ENCODE data around the gene NECAB2.
"Not testable (repeated sequence)": the region's sequence is repeated elsewhere in the genome, so short reads cannot be mapped to it uniquely, and the experiment has no call there.

The NECAB2 gene

DNA sequence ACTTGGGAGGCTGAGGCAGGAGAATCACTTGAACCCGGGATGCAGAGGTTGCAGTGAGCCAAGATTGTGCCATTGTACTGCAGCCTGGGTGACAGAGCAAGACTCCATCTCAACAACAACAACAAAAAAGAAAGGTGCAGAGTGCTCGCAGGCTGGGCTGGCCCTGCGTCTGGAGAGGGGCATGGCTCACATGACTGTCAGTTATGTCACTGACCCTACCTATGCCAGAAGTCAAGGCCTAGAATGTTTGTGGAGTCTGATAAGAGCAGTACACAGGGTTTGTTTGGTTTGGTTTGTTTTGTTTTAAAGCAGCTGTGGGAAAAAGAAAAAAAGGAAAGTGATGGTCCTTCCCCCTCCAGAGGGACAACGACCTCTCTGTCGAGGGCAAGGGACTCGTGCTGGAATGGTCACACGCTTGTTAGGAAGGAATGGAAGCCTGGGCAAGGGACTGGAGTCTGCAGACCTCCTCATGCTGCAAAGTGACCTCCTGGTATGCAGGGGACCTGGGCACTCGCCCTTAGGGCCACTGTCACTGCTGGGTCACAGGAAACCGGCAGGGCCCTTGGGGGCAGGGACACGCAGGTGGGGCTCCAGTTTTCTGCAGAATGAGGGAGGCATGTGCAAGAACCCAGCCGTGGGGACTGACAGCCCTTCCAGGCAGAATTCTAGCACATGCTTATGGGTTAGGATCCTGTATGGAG, 25.1 kb upstream of the NECAB2 start:
- peaks cover 6% of the 10 kb centered on the region for H3K4me1 Mint-ChIP-seq (ENCODE audit: low read depth)
- no peak overlapping the region for H3K4me3 Mint-ChIP-seq
- no peaks in the 10 kb centered on the region for H3K36me3 Mint-ChIP-seq (ENCODE audit: low read depth)
- no peak overlapping the region for H3K27ac Mint-ChIP-seq
- no peaks in the 10 kb centered on the region for H3K27me3 Mint-ChIP-seq (ENCODE audit: low read depth)
- no peaks in the 10 kb centered on the region for H3K9me3 Mint-ChIP-seq

- no peaks in the 10 kb centered on the region for H3K27me3 Mint-ChIP-seq (ENCODE audit: low read depth)
- H3K27ac Mint-ChIP-seq, result no peak overlapping the region
- no peak overlapping the region for H3K4me3 Mint-ChIP-seq
- H3K4me1 Mint-ChIP-seq (ENCODE audit: low read depth), result peaks cover 6% of the 10 kb centered on the region
- no peaks in the 10 kb centered on the region for H3K9me3 Mint-ChIP-seq
- H3K36me3 Mint-ChIP-seq (ENCODE audit: low read depth), result no peaks in the 10 kb centered on the region
Observed at GRCh38 chr16:83943516-83944050, 24.5 kb upstream of the NECAB2 start.

GRCh38 chr16:83945587-83945986, 22.5 kb upstream of the NECAB2 start:
- no peaks in the 10 kb centered on the region for H3K9me3 Mint-ChIP-seq
- H3K27ac Mint-ChIP-seq, result no peak overlapping the region
- no peaks in the 10 kb centered on the region for H3K36me3 Mint-ChIP-seq (ENCODE audit: low read depth)
- no peak overlapping the region for H3K4me3 Mint-ChIP-seq
- H3K27me3 Mint-ChIP-seq (ENCODE audit: low read depth), result no peaks in the 10 kb centered on the region
- H3K4me1 Mint-ChIP-seq (ENCODE audit: low read depth), result no peaks in the 10 kb centered on the region

- Mint-ChIP-seq H3K27me3 (ENCODE audit: low read depth) (no peaks in the 10 kb centered on the region), H3K4me1 (ENCODE audit: low read depth) (no peaks in the 10 kb centered on the region), H3K36me3 (ENCODE audit: low read depth) (no peaks in the 10 kb centered on the region), H3K9me3 (no peaks in the 10 kb centered on the region), H3K4me3 (no peak overlapping the region), H3K27ac (no peak overlapping the region)
Observed at GRCh38 chr16:83946154-83946780, 21.8 kb upstream of the NECAB2 start.

DNA sequence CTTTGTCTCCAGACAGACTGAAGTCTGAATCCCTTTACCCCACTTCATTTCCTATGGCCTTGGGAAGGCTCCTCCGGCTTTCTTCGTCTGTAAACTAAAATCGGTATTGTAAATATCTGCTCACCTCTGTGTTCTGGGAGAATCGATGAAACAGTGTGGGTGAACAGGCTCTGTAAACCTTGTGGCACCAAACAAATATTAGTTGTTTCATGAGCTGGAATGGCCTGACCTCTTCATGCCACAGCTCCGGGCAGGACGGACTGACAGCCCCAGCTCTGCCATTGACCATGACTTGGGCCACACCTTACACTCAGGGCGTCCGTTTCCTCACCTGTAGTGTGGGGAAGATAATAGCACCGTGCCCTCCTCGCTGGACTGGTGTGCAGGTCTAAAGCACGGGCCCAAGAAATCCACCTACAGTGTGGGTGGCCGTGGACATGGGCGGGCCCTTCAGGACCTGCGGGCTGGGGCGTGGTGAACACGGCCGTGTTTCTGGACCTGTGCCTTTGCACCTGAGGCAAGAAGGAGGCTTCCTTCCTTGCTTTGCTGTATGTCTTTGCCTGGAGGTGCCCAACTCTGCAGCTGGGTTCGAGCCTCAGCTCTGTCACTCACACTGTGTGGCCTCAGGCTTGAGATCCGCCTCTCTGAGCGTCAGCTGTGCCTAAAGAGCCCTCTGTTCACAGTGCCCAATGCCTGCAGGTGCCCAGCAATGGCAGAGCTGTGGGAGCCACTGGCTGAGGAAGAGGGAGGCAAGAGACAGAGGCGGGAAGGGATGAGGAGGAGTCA, 21.1 kb upstream of the NECAB2 start:
- no peak overlapping the region for H3K27ac Mint-ChIP-seq
- no peaks in the 10 kb centered on the region for H3K4me1 Mint-ChIP-seq (ENCODE audit: low read depth)
- no peaks in the 10 kb centered on the region for H3K9me3 Mint-ChIP-seq
- H3K4me3 Mint-ChIP-seq, result no peak overlapping the region
- no peaks in the 10 kb centered on the region for H3K27me3 Mint-ChIP-seq (ENCODE audit: low read depth)
- H3K36me3 Mint-ChIP-seq (ENCODE audit: low read depth), result no peaks in the 10 kb centered on the region

GRCh38 chr16:83947642-83948234, 20.3 kb upstream of the NECAB2 start:
- Mint-ChIP-seq H3K27ac (no peak overlapping the region), H3K9me3 (no peaks in the 10 kb centered on the region), H3K4me1 (ENCODE audit: low read depth) (peaks cover 2% of the 10 kb centered on the region), H3K36me3 (ENCODE audit: low read depth) (no peaks in the 10 kb centered on the region), H3K4me3 (no peak overlapping the region), H3K27me3 (ENCODE audit: low read depth) (no peaks in the 10 kb centered on the region)

- no peaks in the 10 kb centered on the region for H3K9me3 Mint-ChIP-seq
- H3K27ac Mint-ChIP-seq, result no peak overlapping the region
- no peak overlapping the region for H3K4me3 Mint-ChIP-seq
- H3K36me3 Mint-ChIP-seq (ENCODE audit: low read depth), result no peaks in the 10 kb centered on the region
- peaks cover 3% of the 10 kb centered on the region for H3K27me3 Mint-ChIP-seq (ENCODE audit: low read depth)
- peaks cover 6% of the 10 kb centered on the region for H3K4me1 Mint-ChIP-seq (ENCODE audit: low read depth)
Observed at GRCh38 chr16:83948914-83949723, 18.9 kb upstream of the NECAB2 start.

GRCh38 chr16:83949724-83950001, 18.4 kb upstream of the NECAB2 start:
- Mint-ChIP-seq H3K27ac (no peak overlapping the region), H3K4me1 (ENCODE audit: low read depth) (peaks cover 6% of the 10 kb centered on the region), H3K36me3 (ENCODE audit: low read depth) (no peaks in the 10 kb centered on the region), H3K9me3 (no peaks in the 10 kb centered on the region), H3K4me3 (no peak overlapping the region), H3K27me3 (ENCODE audit: low read depth) (peaks cover 9% of the 10 kb centered on the region)

DNA sequence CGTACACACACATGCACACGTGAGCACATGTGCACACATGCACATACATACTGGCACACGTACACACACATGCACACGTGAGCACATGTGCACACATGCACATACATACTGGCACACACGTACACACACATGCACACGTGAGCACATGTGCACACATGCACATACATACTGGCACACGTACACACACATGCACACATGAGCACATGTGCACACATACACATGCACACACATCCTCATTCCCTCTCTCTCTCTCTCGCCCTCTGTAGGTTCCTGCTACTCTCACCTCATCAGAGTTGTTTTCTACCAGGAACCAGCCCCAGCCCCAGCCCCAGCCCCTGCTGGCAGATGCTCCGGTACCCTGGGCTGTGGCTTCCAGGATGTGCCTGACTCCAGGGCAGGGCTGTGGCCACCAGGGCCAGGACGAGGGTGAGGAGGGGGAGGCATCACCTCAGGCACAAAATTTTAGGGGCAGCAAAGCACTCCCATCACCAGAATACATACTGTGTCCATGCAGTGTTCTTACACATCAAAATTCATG, 17.1 kb upstream of the NECAB2 start:
- H3K27ac Mint-ChIP-seq; H3K4me3 Mint-ChIP-seq; H3K27me3 Mint-ChIP-seq (ENCODE audit: low read depth); H3K9me3 Mint-ChIP-seq; H3K36me3 Mint-ChIP-seq (ENCODE audit: low read depth); H3K4me1 Mint-ChIP-seq (ENCODE audit: low read depth): not testable (repeated sequence)

DNA sequence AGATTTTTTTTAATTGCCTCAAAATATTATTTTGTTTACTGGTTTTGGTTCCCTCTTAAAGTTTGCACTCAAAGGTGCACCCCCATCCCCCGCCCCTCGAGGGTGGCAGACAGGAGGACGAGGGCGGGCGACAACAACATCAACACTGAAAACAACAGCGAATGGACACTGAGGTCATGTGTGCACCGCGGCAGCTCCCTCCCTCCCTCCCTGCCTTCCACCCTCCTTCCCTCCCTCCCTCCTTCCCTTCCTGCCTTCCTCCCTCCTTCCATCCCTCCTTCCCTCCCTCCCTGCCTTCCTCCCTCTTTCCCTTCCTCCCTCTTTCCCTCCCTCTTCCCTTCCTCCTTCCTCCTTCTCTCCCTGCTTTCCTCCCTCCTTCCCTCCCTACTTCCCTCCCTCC, 16.5 kb upstream of the NECAB2 start:
- Mint-ChIP-seq H3K4me1 (ENCODE audit: low read depth) (peaks cover 6% of the 10 kb centered on the region), H3K27me3 (ENCODE audit: low read depth) (peaks cover 9% of the 10 kb centered on the region), H3K9me3 (no peaks in the 10 kb centered on the region), H3K27ac (no peak overlapping the region), H3K36me3 (ENCODE audit: low read depth) (no peaks in the 10 kb centered on the region), H3K4me3 (no peak overlapping the region)

- Mint-ChIP-seq H3K27me3 (ENCODE audit: low read depth) (peaks cover 9% of the 10 kb centered on the region), H3K27ac (no peak overlapping the region), H3K36me3 (ENCODE audit: low read depth) (no peaks in the 10 kb centered on the region), H3K4me3 (no peak overlapping the region), H3K9me3 (no peaks in the 10 kb centered on the region), H3K4me1 (ENCODE audit: low read depth) (peaks cover 6% of the 10 kb centered on the region)
Observed at GRCh38 chr16:83952587-83952939, 15.5 kb upstream of the NECAB2 start.

DNA sequence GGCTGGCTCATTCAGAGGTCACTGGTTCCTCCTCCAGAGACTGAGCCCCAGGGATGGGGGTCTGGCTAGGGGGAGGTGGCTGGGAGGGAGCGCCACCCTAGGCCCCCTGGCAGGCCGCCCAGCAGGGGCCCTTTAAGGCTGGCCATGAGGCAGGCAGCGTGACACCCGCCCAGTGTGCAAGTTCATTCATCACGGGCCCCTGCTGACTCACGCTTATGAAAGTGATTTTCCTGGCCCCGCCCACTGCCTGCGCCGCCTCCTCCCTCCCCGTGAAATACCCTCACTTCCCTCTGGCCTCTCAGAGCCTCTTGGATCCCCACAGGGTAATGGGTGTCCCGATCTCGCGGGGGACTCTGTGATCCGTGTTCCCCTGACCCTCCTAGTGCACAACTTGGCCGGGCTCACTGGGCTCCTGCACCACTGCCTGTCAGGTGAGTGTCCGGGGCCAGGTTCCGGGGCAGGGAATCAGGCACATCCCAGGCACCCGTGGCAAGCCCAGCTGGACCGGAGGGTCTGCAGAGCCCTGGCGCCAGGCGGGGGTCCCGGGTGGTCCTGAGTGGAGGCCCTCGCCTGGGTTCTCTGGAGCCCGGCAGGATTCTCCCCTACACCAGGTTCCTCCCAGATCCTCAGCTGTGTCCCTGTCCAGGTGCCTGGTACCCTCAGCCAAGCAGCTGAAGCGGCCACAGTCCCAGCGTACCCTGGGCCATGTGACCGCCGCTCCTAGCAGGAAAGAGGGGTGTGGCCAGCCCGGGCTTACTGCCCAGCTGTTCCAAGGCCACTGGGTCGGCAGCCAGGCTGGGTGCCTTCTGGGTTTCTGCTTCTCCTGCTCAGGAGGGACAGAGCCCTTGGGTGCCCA, 14.9 kb upstream of the NECAB2 start, which contains the start of gene OSGIN1:
OSGIN1 (plus strand) TSS at position 301 of the 856 bp plus-strand sequence. CDS start 4,432 bp downstream, outside the sequence.
- H3K4me3 Mint-ChIP-seq, result peak within 1 kb of the TSS; percentile 82

More for the DNA sequence above, 14.9 kb upstream of the NECAB2 start, which contains the start of gene OSGIN1:
- H3K4me1 Mint-ChIP-seq (ENCODE audit: low read depth), result peaks cover 6% of the 10 kb centered on the region
- peak within 1 kb of the TSS; percentile 57 for H3K27ac Mint-ChIP-seq
- no peaks in the 10 kb centered on the region for H3K36me3 Mint-ChIP-seq (ENCODE audit: low read depth)
- H3K27me3 Mint-ChIP-seq (ENCODE audit: low read depth), result peaks cover 9% of the 10 kb centered on the region
- H3K9me3 Mint-ChIP-seq, result no peaks in the 10 kb centered on the region

All from T-helper 1 cell treated with Interleukin-12 subunit alpha and Interleukin-12 subunit beta and Interleukin-4 antibody, amounts not matched to agents 30 μg/mL and 1 μg/mL, for 36 hours (primary cell).